SH-SY5Y (cell line): ENCODE results near the gene SMAD3.

ENCODE experiments used
- GATA2 ChIP-seq: IDR thresholded peaks from 2 replicates; pipeline ENCODE4 v1.6.1; 2011; ENCODE audit warnings: mild to moderate bottlenecking, low read depth, low read length
- GATA3 ChIP-seq: IDR thresholded peaks from 2 replicates; pipeline ENCODE4 v1.6.1; 2011; ENCODE audit warnings: low read depth, mild to moderate bottlenecking, low read length, moderate library complexity

Gene SMAD3

GRCh38 chr15:67135494-67135893, 70.1 kb downstream of the SMAD3 start:
- TF ChIP-seq GATA3 (no peak), GATA2 (no peak)

DNA sequence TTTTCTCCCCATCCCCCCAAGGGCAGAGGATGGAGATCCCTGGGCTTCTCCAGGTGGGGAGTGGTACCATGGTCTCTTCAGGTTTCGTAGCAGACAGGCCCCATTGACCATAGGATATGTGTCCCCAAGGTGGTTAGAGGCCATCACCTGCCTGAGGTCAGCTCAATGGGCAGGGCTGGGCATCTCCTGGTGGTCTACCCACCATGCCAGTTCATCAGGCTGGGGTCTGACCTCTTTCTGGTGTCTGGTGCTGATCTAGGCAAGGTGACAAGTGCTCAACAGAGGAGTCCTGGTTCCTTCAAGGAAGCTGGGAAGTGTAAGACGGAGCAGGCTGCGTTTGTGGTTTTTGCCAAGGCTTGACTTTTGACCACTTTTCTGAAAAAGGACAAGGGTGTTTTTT, 71.4 kb downstream of the SMAD3 start:
- TF ChIP-seq GATA3 (no peak), GATA2 (no peak)

DNA sequence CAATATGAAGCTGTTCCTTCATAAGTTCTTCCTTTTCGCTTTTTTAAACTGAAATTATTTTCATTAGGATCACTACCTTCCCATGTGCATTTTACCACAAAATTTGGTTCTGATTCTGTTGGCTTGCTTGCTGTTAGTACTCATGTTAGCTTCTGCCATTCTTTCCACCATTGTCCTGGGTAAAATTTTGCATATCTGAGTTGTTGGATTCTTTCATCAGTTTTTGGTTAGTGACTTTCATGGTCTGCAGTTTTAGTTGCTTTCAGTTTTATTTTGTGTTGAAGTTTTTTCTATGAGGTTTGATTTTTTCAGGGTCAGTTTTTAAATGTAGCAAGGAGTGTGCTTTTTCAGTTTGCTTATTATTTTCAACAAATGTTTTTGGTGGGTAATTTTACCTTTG, 71.9 kb downstream of the SMAD3 start:
- no peak for TF ChIP-seq GATA3
- no peak for TF ChIP-seq GATA2

GRCh38 chr15:67137951-67138848, 72.8 kb downstream of the SMAD3 start:
- TF ChIP-seq GATA3 (no peak), GATA2 (no peak)

- TF ChIP-seq GATA2: no peak
- TF ChIP-seq GATA3: no peak
These were observed 73.8 kb downstream of the SMAD3 start for GRCh38 chr15:67138891-67139855.

- TF ChIP-seq GATA2 (no peak), GATA3 (no peak)
These were observed 74.9 kb downstream of the SMAD3 start for GRCh38 chr15:67140078-67140833.

DNA sequence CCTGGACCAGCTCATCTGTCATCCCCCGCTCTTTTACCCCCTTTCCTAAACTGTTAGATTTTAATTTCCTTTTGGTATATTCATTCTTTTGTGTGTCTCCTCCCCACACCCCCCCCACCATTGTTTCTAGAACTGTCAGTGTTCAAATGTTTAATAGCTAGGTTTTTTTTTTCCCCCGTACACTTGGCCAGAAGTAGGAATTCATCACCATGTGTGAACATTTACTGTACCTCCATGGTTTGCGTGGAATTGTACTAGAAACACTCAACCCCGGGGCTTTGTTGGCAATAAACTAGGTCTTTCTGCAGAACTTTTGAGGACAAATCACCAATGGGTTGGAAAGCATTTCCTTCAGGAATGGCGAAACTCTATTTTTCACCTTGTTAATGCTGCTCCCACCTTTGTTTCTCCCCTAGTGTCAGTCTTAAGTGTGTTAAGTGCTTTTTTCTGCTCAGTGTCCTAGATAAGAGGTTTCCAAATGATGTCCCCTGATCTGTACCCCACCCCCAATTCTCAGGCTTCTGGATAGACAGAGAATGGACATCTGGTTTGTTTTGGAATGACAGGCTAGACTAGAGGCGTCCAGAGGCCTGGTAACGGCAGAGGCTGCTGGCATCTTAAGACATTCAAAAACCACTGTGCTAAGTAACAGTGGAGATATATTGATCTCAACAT, 76.8 kb downstream of the SMAD3 start:
- TF ChIP-seq GATA3 (no peak), GATA2 (no peak)

- TF ChIP-seq GATA3: no peak
- no peak for TF ChIP-seq GATA2
These were observed 77.3 kb downstream of the SMAD3 start for GRCh38 chr15:67142767-67143100.

DNA sequence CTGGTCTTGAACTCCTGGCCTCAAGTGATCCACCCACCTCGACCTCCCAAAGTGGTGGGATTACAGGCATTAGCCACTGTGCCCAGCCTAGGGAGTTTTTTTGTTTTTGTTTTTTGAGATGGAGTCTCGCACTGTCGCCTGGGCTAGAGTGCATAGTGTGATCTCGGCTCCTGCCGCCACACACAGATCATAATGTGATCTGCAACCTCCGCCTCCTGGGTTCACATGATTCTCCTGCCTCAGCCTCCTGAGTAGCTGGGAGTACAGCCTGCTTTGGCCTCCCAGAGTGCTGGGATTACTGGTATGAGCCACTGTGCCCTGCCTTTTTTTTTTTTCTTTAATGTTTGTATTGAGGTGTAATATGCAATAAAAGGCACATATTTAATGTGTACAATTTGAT, 78.2 kb downstream of the SMAD3 start:
- TF ChIP-seq GATA2 (no peak), GATA3 (no peak)

- TF ChIP-seq GATA3 (no peak), GATA2 (no peak)
These were observed 79.4 kb downstream of the SMAD3 start for GRCh38 chr15:67144609-67145311.

- TF ChIP-seq GATA2 (no peak), GATA3 (no peak)
These were observed 79.9 kb downstream of the SMAD3 start for GRCh38 chr15:67145312-67145610.

GRCh38 chr15:67145710-67146109, 80.3 kb downstream of the SMAD3 start:
- TF ChIP-seq GATA2 (no peak), GATA3 (no peak)

GRCh38 chr15:67146234-67146633, 80.8 kb downstream of the SMAD3 start:
- TF ChIP-seq GATA3 (no peak), GATA2 (no peak)

GRCh38 chr15:67146875-67147381, 81.5 kb downstream of the SMAD3 start:
- TF ChIP-seq GATA2: no peak
- no peak for TF ChIP-seq GATA3
